GM10266 (cell line): ENCODE measurements around the gene RPRD1A.

Experiments used
- DNase-seq: peaks from one replicate; pipeline ENCODE4 v3.0.0; 2012; ENCODE audit errors: extremely low spot score
- TF ChIP-seq, protein P1 (sequence below): IDR thresholded peaks from 2 replicates; pipeline ENCODE4 v1.5.1; 2012; ENCODE audit warnings: mild to moderate bottlenecking, low read depth; ENCODE audit not compliant: control insufficient read depth, insufficient read depth; ENCODE audit errors: missing control alignments

The RPRD1A gene

GRCh38 chr18:35983147-35983546 is 84.2 kb downstream of the RPRD1A start:
- TF ChIP-seq, protein P1, sequence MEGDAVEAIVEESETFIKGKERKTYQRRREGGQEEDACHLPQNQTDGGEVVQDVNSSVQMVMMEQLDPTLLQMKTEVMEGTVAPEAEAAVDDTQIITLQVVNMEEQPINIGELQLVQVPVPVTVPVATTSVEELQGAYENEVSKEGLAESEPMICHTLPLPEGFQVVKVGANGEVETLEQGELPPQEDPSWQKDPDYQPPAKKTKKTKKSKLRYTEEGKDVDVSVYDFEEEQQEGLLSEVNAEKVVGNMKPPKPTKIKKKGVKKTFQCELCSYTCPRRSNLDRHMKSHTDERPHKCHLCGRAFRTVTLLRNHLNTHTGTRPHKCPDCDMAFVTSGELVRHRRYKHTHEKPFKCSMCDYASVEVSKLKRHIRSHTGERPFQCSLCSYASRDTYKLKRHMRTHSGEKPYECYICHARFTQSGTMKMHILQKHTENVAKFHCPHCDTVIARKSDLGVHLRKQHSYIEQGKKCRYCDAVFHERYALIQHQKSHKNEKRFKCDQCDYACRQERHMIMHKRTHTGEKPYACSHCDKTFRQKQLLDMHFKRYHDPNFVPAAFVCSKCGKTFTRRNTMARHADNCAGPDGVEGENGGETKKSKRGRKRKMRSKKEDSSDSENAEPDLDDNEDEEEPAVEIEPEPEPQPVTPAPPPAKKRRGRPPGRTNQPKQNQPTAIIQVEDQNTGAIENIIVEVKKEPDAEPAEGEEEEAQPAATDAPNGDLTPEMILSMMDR, result no peak
- no peak for DNase-seq

- TF ChIP-seq, protein P1, result no peak
- no peak for DNase-seq
Measured at GRCh38 chr18:35982409-35983114, 84.8 kb downstream of the RPRD1A start.

DNA sequence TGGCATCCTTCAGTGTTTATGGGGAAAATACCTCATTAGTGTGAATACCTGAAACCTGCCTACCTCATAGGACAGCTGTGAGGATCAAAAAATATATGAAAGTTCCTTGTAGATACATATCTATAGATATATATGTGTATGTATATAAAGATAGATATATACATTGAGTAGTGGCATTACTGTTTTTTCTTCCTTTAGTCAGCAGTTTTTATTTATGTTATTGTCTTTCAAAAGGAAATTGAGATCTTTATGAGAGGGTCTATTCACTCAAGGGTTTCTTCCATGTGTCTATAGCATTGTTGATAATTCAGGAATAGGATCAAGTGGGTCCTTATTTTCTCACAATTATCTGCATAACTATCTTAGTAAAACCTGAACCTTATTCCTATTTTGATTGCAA is 88.2 kb downstream of the RPRD1A start:
- no peak for DNase-seq
- TF ChIP-seq, protein P1, result no peak

- TF ChIP-seq, protein P1, result no peak
Measured at GRCh38 chr18:35974181-35974580, 93.2 kb downstream of the RPRD1A start.

DNA sequence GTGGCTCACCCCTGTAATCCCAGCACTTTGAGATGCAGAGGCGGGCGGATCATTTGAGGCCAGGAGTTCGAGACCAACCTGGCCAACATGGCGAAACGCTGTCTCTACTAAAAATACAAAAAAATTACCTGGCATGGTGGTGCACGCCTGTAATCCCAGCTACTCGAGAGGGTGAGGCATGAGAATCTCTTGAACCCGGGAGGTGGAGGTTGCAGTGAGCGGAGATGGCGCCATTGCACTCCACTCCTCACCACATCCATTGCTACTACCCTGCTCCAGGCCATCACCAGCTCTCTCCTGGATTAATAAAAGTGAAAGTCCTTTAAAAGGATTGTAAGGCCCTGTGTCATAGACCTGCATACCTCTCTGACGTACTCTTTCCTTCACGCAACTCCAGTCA is 93.7 kb downstream of the RPRD1A start:
- TF ChIP-seq, protein P1, result no peak

More at GRCh38 chr18:35974181-35974580, 93.2 kb downstream of the RPRD1A start:
- DNase-seq, result no peak

GRCh38 chr18:35972197-35973000 is 95.0 kb downstream of the RPRD1A start, which contains the start of gene RMP24:
Gene RMP24, plus strand, starts transcription at chr18:35972679.
- TF ChIP-seq, protein P1, result no peak
- peak; percentile 90 for DNase-seq

More for the DNA sequence above, 93.7 kb downstream of the RPRD1A start:
- no peak for DNase-seq

GRCh38 chr18:35971661-35972196 is 95.6 kb downstream of the RPRD1A start:
- DNase-seq, result no peak
- TF ChIP-seq, protein P1, result no peak
